KMS-11 (cell line): ENCODE data around the gene C2CD4C.
"Not testable (repeated sequence)": the region's sequence is repeated elsewhere in the genome, so short reads cannot be mapped to it uniquely, and the experiment has no call there.

Experiments
- H2AFZ ChIP-seq: fragments of 200-600 bp; sonication (generic); 2 replicates; pipeline ENCODE4 v1.6.1; 2016; ENCODE audit warnings: antibody characterized with exemption, mixed run types, low read depth
- H3K27ac ChIP-seq: fragments of 200-600 bp; sonication (generic); 2 replicates; pipeline ENCODE4 v1.6.1; 2016; ENCODE audit warnings: mild to moderate bottlenecking, mixed run types
- H3K27me3 ChIP-seq: fragments of 200-600 bp; sonication (generic); 2 replicates; pipeline ENCODE4 v1.6.1; 2017; ENCODE audit warnings: mild to moderate bottlenecking, low read depth, mixed run types, moderate library complexity; ENCODE audit not compliant: insufficient read depth
- H3K36me3 ChIP-seq: fragments of 200-600 bp; sonication (generic); 2 replicates; pipeline ENCODE4 v1.6.1; 2017; ENCODE audit warnings: mild to moderate bottlenecking, mixed run types; ENCODE audit not compliant: insufficient read depth
- H3K4me1 ChIP-seq: fragments of 200-600 bp; sonication (generic); 2 replicates; pipeline ENCODE4 v1.6.1; 2016; ENCODE audit warnings: mild to moderate bottlenecking, low read depth, mixed run types; ENCODE audit not compliant: poor library complexity, severe bottlenecking
- H3K4me2 ChIP-seq: fragments of 200-600 bp; sonication (generic); 2 replicates; pipeline ENCODE4 v1.7.0; 2016; ENCODE audit warnings: mild to moderate bottlenecking, mixed run types
- H3K4me3 ChIP-seq: fragments of 200-600 bp; sonication (generic); IDR thresholded peaks from 2 replicates; pipeline ENCODE4 v1.6.1; 2017; ENCODE audit warnings: low read depth, low read length, mixed read lengths; ENCODE audit not compliant: insufficient read depth
- H3K79me2 ChIP-seq: fragments of 200-600 bp; sonication (generic); 2 replicates; pipeline ENCODE4 v1.6.1; 2016; ENCODE audit warnings: low read depth, mixed run types; ENCODE audit not compliant: insufficient read depth
- H3K9ac ChIP-seq: fragments of 200-600 bp; sonication (generic); 2 replicates; pipeline ENCODE4 v1.6.1; 2016; ENCODE audit warnings: mild to moderate bottlenecking, mixed run types
- H4K20me1 ChIP-seq: fragments of 200-600 bp; sonication (generic); 2 replicates; pipeline ENCODE4 v1.6.1; 2016; ENCODE audit warnings: mild to moderate bottlenecking, mixed run types; ENCODE audit not compliant: insufficient read depth
- CTCF ChIP-seq: fragments of 200-600 bp; sonication (generic); conservative IDR thresholded peaks from 2 replicates; pipeline ENCODE4 v1.6.1; 2017; ENCODE audit warnings: low read depth, mild to moderate bottlenecking, antibody characterized with exemption, low read length, moderate library complexity, mixed read lengths

C2CD4C gene

DNA sequence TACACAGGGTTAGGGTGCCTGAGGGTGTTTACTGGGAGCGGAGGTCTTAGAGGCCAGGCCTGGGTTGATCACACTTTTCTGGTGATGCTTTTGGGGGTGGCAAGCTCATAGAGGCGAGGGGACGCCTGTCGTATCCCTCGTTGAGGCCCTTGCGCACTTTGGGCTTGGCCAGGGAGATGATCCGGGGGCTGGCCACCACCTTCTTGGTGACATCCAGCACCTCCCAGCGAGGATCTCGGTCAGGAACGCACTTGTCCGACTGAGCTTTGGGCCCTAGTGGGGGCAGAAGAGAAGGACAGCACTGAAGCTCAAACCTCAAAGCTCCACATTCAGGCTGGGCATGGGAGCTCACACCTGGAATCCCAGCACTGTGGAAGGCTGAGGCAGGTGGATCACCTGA is 46.8 kb downstream of the C2CD4C start:
- no peak overlapping the region for H3K9ac ChIP-seq
- no peak for TF ChIP-seq CTCF
- H3K27me3 ChIP-seq: peaks cover 48% of the 10 kb centered on the region
- H3K27ac ChIP-seq: no peak overlapping the region
- H2AFZ ChIP-seq: no peak overlapping the region
- no peaks in the 10 kb centered on the region for H4K20me1 ChIP-seq
- no peak overlapping the region for H3K4me2 ChIP-seq
- no peaks in the 10 kb centered on the region for H3K4me1 ChIP-seq
- no peaks in the 10 kb centered on the region for H3K79me2 ChIP-seq
- no peaks in the 10 kb centered on the region for H3K36me3 ChIP-seq
- no peak overlapping the region for H3K4me3 ChIP-seq

DNA sequence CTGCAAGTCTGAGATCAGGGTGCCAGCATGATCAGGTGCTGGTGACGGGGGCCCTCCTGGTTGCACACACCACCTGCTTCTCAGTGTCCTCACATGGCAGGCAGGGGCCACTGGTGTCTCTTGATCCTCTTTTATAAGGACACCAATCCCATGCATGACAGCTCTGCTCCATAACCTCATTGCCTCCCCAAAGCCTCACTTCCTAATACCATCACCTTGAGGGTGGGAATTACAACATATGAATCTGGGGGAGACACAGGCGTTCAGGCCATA is 49.4 kb downstream of the C2CD4C start:
- TF ChIP-seq CTCF: no peak
- Histone ChIP-seq H4K20me1 (no peaks in the 10 kb centered on the region), H3K27me3 (peaks cover 50% of the 10 kb centered on the region), H3K36me3 (no peaks in the 10 kb centered on the region), H3K4me3 (no peak overlapping the region), H3K4me1 (no peaks in the 10 kb centered on the region), H3K4me2 (no peak overlapping the region), H3K9ac (no peak overlapping the region), H3K27ac (no peak overlapping the region), H3K79me2 (no peaks in the 10 kb centered on the region), H2AFZ (no peak overlapping the region)

DNA sequence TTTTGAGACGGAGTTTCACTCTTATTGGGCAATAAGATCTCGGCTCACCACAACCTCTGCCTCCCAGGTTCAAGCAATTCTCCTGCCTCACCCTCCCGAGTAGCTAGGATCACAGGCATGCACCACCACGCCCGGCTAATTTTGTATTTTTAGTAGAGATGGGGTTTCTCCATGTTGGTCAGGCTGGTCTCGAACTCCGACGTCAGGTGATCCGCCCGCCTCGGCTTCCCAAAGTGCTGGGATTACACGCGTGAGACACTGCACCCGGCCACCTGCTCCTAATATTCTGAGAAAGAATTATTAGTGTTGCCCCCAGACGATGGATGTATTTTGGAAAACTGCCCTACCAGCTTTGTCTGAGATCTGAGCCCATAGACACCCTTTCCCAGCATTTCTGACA is 53.4 kb downstream of the C2CD4C start:
- H3K27me3 ChIP-seq: peaks cover 56% of the 10 kb centered on the region
- H2AFZ ChIP-seq, H3K27ac ChIP-seq, H3K4me2 ChIP-seq, H3K36me3 ChIP-seq, H3K79me2 ChIP-seq, H3K4me3 ChIP-seq, H4K20me1 ChIP-seq, H3K9ac ChIP-seq, H3K4me1 ChIP-seq: not testable (repeated sequence)
